ENCODE data around the gene HOXB8.
A peak's percentile ranks its signal among the peaks of the same experiment; 100 is the strongest.

Gene HOXB8

GRCh38 chr17:48637323-48638260 is 22.5 kb upstream of the HOXB8 start:
- no peak for DNase-seq (ENCODE audit: low spot score)

DNA sequence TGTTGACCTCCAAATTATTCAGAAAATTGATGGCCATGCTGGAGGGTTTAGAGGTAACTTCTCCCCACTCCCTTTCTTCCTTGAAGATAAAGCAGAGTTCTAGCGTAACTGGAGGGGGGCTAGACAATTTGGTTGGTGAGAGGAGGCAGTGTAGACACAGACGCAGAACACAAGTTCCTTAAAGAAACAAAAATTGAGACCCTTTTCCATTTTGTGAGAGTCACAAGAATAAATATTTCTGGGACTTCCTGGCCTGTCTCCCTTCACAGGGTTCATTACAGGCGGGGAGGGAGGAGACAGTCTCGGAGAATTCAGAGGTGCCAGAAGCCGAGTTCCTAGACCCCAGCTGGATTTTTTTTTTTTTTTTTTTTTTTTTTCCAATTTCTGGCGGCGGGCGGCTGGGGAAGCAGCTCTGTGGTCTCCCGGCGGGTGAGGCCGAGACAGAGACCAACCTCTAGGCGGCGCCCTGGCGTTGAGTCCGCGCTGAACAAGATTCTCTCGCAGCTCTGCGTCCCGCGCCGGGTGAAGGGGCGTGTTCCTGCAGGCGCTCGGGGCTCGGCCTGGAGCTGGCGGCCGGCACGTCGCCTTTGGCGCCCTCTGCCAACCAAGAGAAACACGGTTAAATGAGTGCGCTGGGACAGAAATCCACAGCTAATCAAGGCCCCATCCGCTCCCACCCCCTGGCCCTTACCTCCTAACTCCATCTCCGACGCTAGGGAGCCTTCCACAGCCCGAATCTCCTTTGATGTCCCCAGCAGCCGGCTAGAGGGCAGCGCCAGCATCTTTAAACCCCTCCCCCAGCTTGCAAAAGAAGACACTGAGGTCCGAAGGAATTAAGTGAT is 21.3 kb upstream of the HOXB8 start:
- DNase-seq (ENCODE audit: low spot score) = peak; percentile 14

GRCh38 chr17:48634493-48635208 is 19.6 kb upstream of the HOXB8 start:
- no peak for DNase-seq (ENCODE audit: low spot score)

GRCh38 chr17:48633266-48633677 is 18.2 kb upstream of the HOXB8 start:
- DNase-seq (ENCODE audit: low spot score) = no peak

DNA sequence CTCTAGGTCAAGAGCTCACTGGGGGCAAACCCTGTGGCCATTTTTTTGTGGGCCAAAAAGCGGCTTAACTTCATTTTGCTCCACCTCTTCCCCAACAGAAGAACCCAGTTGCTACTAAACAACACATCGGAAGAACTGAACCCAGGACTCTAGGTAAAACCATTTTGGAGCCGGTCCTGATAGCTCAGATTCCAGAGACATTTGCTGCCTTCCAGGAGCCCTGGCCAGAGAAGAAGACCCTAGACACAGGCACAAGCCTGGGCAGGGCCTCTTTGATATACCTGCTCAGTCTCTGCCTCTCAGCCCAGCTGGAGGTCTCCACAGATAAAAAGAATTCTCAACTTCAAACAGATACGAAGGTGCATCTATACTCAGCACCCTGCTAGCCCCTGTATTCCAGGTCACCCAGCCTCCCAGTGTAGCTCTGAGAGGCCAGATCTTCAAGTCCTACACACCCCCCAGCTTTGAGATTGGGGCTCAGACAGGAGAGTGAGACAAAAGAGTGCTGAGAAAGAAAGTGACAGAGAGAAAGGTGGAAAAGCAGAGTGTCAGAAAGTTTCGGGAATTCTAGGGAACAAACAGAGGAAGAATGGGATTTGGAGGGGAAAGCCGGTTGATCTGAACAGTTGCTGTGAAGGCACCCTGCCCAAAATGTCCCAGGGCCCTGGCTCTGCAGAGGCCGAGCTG is 17.6 kb upstream of the HOXB8 start:
- no peak for DNase-seq (ENCODE audit: low spot score)

- DNase-seq (ENCODE audit: low spot score) = no peak
Measured at GRCh38 chr17:48631693-48632578, 16.8 kb upstream of the HOXB8 start.

- no peak for DNase-seq (ENCODE audit: low spot score)
Measured at GRCh38 chr17:48630925-48631692, 16.0 kb upstream of the HOXB8 start.

DNA sequence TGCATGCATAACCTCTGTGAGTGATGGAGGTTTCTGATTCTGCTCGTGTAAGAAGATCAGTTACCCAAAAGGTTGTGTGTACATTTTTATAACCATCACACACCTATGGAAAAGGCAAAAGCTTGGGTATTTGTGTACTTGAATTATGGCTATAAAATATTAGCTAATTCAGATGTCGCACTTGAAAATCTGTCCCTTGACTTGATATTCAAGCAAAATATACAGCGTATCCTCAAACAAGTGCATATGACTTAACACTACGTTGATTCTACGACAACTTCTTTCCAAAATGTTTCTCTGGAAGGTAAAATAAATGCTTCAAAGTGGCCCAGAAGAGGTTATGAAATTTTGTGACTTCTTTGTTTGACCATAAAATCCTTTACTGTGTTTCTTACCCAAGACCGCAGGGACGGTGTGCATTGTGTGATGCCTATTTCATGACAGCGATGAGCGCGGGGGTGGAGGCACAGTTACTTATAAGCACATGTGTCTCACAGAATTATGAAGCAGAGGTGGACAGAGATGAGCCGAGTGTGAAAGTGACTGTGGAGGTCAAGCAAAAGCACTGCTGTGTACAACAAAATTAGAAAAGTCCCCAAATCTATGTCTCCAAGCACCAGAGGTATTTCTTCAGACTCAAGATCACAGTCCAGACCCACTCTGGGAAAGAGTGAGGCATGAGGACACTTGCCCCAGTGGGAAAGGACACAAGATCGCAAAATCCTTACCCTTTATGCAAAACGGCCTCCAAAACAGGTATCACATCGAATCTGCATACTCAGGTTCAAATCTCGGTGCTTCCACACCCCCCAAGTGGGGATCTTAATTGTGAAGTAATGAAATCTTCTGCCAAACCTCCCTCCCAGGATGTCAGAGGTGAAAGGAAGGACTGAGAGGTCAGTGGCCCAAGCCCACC is 15.2 kb upstream of the HOXB8 start:
- DNase-seq (ENCODE audit: low spot score) = no peak

DNA sequence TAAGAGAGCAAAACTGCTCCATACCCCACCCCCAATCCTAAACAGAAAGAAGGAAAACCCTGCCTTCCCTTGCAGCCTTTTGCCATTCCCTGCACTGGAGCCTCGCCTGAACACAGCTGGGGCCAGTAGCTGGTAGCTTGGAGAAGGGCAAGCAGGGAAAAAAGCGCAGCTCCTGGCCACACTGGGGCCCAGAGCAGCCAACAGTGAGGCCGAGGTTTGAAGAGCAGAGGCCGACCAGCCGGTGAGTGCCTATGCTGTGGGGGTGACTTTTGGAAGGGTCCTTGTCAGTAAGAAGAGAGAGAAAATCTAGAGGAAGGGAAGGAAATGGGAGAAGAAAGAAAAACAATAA is 14.3 kb upstream of the HOXB8 start:
- DNase-seq (ENCODE audit: low spot score) = no peak

DNA sequence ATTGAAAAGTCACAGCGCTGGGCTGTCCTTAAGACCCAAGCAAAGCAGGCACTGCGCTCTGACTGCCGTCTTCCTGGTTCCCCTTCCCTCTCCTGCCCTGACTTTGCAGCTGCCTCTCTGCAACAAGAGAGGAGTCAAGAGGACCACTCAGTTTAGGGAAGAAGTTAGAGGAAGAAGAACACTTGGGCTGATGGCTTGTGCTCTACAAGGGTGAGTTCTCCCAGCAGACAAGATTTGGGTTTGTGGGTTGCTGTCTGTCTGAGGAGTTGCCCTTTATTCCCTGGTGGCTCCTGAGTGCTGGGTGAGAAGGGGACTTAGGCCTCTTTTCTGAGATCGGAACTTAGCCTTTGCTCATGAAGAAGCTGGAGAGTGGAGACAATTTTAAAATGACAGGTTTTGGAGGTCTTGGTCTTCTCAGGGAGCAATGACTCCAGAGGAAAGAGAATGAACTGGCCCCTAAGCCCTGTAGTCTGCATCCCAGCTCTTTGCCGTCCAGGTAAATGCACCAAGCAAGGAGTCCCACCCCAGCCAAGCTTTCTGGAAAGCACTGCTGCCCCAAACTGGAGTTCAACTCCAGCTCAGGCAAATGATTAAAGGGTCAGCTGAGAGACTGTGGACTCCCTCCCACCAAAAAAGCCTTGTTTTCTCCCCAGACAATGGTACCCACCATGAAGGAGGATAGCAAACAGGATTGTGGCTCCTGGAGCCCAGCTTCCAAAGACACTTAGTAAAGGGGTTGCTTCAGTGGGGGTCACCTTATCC is 13.7 kb upstream of the HOXB8 start:
- peak; percentile 14 for DNase-seq (ENCODE audit: low spot score)

- no peak for DNase-seq (ENCODE audit: low spot score)
Measured at GRCh38 chr17:48627623-48628521, 12.8 kb upstream of the HOXB8 start.

DNA sequence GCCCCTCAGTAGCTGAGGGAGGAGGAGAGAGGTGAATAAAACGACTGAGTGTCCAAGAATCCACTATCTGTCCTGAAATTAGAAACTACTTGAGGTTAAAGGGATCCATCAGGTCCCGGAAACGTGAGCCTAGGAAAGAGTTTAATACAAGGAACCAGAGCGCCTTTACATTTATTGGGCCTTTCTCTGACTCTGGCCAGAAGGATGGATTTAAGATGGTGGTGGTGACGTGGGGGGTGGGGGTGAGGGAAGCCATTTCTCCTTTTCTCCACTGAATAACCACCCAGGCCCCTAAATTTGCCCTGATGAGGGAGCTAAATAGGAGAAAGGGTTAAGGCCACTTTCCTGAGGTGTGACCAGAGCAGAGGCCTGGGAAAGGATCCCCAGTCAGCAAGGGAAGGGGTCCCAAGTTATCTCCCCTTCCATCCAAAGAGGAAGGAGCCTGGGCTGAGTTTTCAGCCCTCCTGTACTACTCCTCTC is 12.1 kb upstream of the HOXB8 start:
- DNase-seq (ENCODE audit: low spot score) = no peak

DNA sequence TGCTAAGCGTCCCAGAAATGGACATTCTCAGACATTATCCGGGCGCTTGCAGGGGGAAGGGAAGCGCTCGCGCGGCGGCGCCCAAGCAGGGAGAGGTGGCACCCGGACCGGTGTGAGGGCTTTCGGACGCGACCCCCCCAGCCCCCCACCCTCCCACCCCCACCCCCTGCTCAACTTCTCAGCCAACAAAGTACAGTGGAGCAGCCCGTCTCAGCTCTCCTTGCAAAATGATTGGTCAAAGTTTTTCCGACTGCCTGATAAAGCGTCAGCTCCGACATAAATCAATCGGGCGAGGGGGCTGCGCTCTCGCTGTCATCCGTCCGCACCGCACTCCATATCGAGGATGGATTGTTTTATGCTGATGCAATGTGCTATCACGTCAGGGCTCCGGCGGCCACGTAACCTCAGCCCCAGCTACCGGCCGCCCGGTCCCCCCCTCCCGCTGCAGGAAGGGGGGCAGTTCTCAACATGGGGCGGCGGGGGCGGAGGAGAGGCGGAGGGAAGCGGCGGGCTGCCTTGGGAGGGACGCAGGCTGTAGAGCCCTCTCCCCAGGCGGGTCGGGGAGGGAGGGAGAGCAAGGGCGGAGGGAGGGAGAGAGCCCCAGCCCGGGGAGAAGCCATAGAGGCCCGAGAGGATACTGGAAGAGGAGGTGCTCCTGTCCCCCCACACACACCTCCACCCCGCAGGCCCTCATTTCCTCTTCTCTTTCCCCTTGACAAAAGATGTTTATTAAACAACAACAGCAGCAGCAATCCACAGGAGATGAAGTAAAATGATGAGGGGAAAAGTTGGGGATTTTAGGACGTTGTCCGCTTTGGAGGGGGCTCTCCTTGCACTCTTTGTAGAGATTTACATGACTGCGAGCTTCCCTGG is 11.4 kb upstream of the HOXB8 start, which contains the start of gene HOXB9:
TSS of gene HOXB9 (minus strand) at position 114 of the 873 bp plus-strand sequence. CDS start at position 25, 89 bp downstream.
- DNase-seq (ENCODE audit: low spot score) = no peak

DNA sequence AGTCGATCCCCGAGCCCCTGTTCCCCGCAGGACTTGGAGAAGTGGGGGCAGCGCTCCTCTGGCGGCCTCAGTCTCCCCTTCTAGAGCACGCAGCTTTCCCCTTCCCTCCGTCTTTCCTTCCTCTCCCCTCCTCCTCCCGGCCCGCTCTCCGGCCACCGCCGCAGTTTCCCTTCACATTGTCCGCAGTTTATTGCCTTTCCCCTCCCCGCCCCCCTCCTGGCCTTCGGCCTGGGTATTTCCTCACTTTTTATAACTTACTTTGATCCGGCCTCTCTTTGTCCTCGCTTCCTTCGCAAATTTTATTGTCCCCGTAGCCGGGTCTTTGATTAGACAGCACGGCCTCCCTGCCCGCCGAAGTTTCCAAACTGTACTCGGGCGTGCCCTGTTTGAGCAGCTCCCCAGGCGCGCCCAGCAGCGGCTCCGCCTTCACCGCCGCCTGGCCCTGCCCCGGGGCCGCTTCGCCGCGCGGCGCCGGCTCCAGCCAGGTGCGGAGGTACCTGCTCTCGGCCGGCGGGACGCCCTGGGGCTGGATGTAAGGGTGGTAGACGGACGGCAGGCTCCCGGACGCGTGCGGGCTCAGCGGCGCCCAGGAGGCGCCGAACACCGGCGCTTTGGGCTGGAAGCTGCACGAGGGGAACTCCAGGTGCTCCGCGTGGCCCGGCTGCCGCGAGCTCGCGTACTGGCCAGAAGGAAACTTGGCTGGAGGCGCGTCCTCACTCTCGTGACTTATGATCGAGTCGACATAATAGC is 10.6 kb upstream of the HOXB8 start:
- no peak for DNase-seq (ENCODE audit: low spot score)
